Cortex of kidney (tissue), 1 donor: ENCODE measurements around the gene TVP23A.
"Not testable (repeated sequence)": the region's sequence is repeated elsewhere in the genome, so short reads cannot be mapped to it uniquely, and the experiment has no call there.

Experiments used
- DNase-seq: peaks from one replicate; lab custom pipeline; 2025; lab: John Stamatoyannopoulos, UW

TVP23A gene

DNA sequence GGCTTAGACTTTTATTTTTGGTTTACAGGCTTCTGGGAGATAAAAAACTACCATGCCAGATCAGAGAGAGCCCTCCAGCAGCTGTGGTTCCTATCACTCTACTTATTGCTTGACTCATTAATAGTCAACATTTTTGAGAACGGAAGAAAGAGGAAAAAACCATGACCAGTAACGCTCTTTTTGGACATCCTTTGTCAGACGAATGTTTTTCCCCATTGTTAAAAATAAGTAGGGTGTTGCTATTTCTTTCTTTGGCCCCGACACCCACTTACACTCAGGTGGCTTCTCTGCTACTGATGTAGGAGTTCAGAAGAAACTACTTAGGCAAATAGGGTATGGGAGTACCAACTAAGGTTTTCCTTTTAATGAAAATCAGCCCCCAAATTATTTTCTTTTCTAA, 27.5 kb downstream of the TVP23A start:
- DNase-seq = no peak

DNA sequence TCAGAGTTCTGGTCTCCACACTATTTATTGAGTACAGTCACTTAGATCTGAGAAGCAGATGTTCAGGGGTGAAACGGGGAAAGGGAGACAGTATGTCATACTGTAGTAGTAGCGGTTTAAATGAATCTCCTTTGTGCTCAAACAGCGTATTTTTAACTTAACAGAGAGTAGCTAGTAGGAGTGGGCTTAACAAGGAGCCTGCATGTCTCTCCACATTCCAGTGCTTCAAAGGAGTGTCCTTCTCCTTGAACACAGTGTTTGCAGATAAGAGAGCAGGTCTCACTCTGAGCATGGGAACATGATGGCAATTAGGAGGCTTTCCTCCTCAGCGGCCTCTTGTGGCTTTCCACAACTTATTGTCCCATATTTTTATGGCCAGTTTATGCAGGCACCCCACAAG, 30.0 kb downstream of the TVP23A start:
- not testable (repeated sequence) for DNase-seq

DNA sequence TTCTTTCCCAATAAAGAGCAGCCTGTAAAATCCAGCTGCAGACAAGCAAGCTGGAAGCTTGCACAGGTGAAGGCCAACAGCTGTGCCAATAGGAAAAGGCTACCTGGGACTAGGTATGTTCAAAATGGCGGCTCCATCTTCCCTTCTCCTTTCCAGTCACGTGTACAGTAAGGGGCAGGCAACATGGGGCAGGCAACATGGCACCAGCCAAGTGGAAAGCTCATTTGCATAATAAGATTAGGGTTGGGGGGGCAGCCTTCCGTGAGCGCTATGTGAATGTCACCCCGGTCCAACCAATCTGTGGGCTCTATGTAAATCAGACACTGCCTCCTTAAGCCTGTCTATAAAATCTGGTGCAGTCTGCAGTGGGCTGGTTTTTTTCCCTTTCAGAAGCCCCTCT, 31.3 kb downstream of the TVP23A start:
- no peak for DNase-seq

DNA sequence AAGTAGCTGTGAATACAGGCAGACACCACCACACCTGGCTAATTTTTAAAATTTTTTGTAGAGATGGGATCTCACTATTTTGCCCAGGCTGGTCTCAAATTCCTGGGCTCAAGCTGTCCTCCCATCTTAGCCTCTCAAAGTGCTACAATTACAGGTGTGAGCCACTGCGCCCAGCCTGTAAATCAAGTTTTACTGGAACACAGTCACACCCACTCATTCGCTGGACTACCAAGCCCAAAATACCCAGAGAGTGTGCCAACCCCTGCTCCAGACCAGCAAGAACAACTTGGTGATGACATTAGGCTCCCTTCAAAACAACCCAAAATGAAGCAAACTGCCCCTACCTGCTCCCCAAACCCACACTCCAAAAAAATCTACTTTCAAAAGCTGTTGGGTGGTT, 36.0 kb downstream of the TVP23A start:
- DNase-seq = no peak

DNA sequence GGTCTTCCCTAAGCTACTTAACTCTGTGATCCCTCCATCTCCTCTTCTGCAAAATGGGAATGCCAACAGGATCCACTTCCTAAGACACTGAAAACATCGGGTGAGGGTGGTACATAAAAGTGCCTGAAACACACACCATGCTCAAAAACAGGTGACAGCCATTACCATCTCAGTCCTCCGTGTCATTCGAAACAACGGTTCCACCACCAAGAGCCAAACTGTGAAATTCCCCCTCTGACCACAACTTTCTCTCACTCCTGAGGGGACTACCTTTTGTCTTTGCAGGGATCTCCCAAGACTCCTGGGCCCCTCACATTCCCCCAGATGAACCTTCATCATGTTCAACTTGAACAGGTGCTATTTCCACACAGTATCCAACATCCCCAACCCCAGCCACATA, 38.0 kb downstream of the TVP23A start:
- DNase-seq = no peak

DNA sequence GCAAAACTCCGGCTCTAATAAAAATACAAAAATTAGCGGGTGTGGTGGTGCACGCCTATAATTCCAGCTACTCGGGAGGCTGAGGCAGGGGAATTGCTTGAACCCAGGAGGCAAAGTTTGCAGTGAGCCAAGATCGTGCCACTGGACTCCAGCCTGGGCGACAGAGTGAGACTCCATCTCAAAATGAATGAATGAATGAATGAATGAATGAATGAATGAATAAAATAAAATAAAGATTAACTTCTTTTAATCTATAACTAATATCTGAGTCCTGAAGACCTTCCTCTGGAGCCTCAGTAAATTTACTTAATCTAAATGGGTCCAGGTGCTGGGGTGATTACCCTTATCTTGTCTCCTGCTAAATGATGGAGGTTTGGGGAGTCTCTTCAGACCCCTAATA, 38.7 kb downstream of the TVP23A start:
- DNase-seq = not testable (repeated sequence)

DNA sequence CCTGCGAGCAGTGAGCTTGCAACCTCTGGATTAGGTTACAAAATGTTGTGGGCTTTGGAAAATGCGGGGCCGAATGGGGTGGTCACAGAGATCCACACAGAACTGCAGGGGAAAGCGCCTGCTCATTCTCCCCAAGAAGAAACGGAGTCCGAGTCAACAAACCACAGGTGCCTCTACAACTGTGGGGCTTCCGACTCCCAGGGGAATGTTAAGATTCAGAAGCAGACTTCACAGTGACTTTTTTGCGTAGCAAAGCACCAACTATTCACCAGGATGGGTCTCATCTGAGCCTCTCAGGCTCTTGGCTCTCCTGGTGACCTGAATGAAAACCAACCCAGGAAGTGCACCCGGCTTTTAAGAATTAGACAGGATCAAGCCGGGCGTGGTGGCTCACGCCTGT, 41.2 kb downstream of the TVP23A start:
- DNase-seq = no peak

DNA sequence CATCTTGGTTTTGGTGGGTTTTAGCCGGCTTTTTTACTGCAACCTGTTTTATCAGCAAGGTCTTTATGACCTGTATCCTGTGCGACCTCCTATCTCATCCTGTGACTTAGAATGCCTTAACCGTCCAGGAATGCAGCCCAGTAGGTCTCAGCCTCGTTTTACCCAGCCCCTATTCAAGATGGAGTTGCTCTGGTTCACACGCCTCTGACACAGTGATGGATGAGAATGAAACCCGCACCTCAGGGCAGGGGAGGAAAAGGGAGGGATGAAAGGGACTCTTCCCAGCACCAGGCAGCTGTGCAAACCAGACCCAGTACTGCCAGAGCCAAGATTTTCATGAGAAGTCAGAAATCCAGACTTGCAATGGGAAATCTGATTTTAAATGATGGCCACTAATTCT, 41.7 kb downstream of the TVP23A start:
- DNase-seq = not testable (repeated sequence)

DNA sequence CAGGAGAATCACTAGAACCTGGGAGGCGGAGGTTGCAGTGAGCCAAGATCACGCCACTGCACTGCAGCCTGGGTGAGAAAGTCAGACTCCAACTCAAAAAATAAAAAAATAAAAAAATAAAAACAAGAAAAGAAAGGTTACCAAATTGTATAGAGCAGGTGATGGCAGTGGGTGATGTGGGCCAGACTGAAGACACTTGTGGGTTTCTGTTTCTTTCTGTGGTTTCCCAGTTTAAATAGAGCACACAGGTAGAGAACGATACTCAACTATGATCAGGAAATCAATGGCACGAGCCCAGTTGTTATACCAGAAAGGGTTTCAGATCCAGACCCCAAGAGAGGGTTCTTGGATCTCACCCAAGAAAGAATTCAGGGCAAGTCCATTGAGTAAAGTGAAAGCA, 42.3 kb downstream of the TVP23A start:
- no peak for DNase-seq

DNA sequence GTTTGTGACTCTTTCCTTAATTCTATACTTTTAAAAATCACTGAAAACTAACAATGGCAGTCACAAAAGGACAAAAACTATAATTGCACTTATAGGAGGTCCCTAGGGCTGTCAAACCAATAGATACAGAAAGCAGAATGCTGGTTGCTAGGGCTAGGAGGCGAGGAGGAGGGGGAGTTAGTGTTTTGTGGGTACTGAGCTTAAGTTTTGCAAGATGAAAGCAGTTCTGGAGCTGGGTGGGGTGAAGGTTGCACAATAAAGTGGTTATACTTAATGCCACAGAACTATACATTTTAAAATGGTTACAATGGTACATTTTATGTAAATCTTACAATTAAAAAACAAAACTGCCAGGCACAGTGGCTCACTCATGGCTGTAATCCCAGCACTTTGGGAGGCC, 47.7 kb downstream of the TVP23A start:
- DNase-seq = no peak

DNA sequence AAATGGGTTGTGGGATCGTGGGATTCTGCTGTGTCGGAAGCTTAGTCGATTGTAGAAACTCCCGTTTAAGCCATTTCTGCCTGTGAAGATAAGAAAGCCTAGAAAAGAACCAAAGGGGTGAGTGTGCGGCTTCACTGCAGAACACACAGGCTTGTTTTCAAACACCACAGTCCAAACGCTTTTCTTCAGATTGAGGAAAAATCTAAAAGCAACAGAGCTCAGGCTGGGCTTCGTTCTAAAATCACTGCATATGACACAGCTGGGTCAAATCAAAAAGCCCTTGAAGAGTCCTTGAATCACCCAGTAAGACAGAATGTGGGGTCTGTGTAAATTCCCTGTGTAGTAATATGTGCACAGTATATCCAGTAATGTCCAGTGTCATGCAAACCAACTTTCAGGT, 49.2 kb downstream of the TVP23A start:
- DNase-seq = no peak

DNA sequence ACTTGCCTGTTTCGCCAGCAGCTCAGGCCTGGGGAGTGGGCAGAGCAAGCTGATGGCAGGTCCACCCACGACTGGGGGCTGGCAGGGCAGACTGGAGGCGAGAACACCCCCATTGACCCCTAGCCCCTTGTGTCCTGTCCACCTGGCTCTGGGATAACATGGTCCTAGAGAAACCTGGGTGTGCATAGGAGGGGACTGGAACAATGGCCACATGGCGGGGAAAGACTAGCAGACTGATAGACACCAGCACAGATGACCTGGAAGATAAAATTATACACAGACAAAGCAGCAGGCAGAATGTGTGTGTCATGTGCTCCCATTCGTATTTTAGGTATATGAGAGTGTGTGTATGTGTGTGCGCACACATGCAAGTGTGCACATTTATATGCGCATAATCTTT, 51.5 kb downstream of the TVP23A start:
- DNase-seq = no peak

DNA sequence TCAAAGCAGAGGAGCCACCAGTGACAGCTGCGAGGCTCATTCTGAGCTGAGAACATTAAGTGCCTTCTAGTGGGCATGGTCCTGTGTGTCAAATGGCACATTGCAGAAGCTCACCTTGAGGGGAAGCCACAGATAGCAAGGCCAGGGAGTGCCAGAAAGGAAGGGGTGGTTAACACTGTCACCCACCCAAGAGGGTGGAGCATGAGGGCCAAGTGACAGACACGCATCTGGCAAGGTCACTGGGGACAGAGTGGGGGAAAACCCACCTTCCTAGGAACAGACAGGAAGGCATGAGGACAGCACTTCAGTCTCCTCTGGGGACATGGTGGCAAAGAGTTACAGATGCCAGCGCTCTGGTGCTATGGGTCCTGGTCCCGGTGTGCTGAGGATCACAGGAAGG, 52.8 kb downstream of the TVP23A start:
- no peak for DNase-seq

DNA sequence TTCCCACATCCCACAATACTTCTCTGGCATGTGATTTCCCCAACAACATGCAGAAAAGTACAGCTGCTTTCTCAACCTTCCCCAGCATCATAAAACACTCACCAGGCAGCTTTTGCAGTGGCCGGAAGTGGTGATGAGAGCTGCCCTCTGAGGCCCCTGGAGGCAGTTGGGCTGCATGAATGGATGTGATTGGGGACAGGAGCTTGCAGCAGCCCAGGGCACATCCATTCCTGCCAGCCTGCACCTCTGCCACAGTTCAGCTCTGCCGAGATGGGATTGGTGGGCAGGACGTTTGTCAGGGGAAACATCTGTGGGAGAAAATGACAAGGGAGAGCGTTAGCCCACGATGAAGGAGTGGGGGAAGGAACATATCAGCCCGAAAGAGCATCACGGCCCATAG, 55.1 kb downstream of the TVP23A start:
- DNase-seq = no peak

DNA sequence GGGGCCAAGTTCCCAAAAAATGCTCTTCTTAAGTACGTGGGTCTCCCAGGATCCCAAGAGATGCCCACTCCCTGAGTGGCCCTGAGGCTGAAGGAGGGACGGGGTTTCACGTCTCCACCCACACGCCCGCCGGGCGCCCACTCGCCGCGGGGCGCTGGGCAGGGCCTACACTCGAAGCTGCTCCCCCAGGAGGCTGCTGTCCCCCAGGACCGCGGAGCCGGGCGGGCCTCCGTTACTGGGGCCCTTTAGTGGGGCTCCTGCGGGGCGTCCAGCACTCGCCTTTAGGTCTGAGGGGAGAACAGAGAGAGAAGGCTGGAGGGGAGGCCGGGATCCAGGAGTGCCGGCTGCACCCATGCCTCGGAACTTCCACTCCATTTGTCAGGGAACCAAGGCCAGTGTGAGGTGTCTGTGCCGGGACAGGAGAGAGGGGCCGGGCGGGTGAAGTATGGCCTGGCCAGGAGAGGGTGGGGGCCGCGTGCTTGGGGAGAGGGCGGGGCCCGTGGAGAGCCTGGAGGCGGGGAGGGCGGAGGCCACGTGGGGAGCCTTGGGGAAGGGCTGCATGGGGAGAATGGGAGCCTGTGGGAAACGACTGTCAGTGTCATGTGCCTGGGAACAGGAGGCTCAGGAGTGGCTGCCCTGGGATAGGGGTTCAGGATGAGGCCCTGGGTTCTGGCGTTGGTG, 56.1 kb downstream of the TVP23A start:
- DNase-seq = no peak

DNA sequence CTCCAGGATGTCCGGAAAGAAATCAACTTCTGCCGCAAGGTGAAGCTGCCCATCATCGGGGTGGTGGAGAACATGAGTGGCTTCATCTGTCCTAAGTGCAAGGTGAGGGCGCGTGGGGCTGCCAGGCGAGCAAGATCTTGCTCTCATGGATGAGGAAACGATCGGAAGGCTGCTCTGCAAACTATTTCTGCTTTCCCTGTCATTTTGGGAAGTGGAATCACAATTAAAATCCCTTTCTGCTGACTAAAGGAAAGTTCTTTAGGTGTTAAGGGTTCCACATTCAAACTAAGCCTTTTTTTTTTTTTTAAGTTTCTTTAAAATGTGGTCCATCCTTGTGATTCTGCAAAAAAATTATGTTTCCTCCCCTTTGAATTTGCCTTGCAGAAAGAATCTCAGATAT, 57.2 kb downstream of the TVP23A start:
- no peak for DNase-seq

DNA sequence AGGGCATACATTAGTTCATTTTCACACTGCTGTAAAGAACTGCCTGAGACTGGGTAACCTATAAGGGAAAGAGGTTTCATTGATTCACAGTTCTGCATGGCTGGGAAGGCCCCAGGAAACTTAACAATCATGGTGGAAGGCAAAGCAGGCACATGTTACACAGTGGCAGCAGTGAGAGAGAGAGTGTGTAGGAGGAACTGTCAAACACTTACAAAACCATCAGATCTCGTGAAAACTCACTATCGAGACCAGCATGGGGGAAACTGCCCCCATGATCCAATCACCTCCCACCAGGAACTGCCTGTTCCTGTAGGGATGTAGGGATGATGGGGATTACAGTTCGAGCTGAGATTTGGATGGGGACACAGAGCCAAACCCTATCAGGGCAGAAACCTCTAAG, 57.7 kb downstream of the TVP23A start:
- DNase-seq = no peak

DNA sequence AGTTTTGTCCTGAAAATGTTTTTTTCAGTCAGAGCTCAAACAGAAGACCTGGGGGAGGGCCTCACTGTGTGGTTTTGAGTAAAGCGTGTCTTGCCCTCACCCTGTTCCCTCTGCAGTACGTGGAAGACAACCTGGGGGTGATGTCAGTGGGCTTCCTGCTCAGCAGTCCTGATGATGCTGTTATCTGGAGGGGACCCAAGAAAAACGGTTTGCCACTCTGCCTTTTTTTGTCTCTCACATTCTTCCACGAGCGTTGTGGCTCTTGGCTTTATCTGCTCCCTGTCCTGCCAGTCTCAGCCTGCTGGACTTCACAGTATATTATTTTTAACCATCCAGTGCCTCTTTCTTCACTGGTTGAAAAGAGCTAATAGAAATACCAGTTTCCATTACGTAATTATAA, 62.0 kb downstream of the TVP23A start:
- DNase-seq = no peak

DNA sequence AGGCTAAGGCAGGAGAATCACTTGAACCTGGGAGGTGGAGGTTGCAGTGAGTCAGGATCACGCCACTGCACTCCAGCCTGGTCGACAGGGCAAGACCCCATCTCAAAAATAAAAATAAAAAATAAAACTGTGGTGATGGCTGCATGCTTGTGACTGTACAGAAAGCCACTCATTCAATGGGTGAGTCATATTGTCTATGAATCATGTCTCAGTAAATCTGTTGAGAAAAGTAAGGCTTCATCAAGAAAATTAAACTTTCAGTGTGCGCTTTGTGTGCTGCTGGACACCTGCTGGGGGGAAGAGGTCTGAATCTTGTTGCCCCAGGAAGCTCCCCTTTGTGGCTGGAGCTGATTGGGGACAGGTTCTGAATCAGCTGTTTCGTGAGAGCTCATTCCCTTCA, 63.7 kb downstream of the TVP23A start:
- no peak for DNase-seq

DNA sequence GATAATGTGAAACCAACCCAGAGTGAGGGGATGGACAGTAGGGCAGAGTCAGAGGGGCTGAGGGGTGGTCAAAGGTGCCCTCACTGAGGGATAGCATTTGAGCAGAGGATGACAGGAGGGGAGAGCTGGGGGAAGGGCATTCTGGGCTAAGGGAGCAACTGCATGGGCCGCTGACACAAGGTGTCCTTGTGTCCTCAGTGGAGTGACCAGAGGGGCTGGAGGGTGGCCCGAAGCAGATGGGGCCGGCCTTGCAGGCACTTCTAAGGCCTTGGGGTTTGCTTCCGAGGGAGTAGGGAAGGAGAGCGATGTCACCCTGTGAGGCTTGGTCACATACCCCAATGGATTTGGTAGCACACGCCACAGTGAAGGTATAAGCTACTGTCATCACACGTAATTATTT, 64.9 kb downstream of the TVP23A start:
- DNase-seq = no peak

DNA sequence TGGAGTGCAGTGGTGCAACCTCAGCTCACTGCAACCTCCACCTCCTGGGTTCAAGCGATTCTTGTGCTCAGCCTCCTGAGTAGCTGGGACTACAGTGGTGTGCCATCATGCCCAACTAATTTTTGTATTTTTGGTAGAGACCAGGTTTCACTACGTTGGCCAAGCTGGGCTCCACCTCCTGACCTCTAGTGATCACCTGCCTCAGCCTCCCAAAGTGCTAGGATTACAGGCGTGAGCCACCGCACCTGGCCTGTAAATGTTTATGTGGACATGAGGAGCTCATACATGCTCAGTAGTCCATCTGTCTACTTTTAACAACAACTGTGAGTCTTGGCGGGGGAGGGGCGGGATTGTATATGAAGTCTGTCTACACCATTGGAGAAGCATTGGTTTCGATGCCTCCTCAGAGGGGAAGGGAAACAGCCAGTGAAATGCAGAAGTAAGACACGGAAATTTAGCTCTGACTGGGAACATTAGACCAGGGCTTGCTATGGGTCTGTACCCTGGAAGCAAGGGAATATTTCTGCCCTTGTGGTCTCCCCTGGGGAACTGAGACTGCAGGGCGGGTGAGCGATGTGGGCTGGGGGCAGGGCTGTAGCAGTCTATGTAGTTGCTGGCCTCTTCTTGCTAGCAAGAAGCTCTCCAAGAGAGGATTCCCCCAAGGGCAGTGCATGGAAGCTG, 65.6 kb downstream of the TVP23A start:
- DNase-seq = no peak

DNA sequence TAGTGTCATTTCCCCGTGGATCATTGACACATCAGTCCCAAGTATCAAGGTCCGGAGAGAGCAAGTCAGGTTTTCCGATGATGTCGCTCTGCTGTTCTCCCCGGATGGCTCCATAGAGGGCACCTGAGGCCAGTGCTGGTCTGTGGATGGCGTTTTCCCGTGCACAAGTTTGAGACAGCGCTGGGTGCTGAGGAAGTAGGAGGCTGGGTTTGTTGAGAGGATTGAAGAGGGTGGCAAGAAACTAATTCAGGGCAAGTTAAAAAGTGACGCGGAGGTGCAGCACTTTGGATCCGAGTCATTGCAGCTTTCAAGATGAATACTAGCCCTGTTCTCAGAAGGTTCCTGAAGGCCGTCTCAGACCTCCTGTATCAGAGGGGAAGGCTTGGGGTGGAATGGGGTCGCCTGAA, 67.3 kb downstream of the TVP23A start:
- no peak for DNase-seq

DNA sequence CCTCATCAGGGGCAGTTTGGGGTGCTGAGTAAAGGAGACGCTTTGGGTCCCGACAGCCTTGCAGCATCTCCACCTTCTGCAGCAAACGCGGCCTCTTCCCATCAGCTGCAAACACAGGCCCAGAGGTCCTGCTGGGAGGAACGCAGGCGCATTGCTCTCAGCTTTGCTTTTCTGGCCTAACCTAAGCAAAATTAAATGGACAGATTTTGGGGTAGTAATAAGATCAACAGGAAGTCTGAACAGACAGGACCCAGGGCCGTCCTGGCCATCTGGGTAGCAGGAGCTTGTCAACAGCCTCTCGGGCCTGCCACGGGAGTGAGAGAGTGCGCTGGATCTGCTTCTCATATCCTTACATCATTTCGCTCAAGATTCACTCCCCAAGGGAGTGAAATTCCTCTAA, 67.8 kb downstream of the TVP23A start:
- DNase-seq = no peak

DNA sequence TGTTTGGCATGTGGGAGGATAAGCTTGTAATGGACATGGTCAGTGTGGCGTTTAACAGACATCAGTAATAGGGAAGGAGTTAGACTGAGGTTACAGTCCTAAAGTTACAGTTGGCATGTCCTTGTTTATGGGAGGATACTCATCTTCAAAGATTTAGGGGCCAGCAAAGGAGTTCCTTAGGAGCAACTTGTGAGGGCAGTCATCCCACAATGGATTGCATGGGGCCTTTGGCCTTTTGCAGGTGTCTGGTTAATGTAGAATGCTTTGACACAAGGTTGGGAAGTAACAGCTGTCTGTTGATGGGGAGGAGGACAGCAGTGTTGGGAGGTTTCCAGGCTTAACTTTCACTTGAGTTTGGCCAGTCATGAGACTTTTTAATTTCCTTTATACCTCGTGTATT, 72.8 kb downstream of the TVP23A start:
- DNase-seq = no peak
